ENCODE measurements around the gene TMEM14A. TPM values are rescaled to one million over a fixed set of nuclear protein-coding genes. Genes with fewer than 3 reads are reported as not detected.

The TMEM14A gene
- total and polyA plus RNA-seq, 3 donors from 2014 or later = 23.7 to 33.4 (median 27.4) TPM

GRCh38 chr6:52640916-52641315 lies 30.0 kb upstream of the TMEM14A start:
- Histone ChIP-seq H3K4me1 (no peaks in the 10 kb centered on the region), H3K27ac (no peak overlapping the region), H3K4me3 (no peak overlapping the region), H3K27me3 (no peaks in the 10 kb centered on the region), H3K36me3 (ENCODE audit: low read depth, missing control alignments) (no peaks in the 10 kb centered on the region), H3K9me3 (no peaks in the 10 kb centered on the region)
- DNase-seq = no peak
- intact Hi-C loops (cut with DNase I; ENCODE audit: low total_unique reads) = no loop called here
- WGBS, 2 donors = 87 to 88% methylated on average over 5 of the region's 5 CpGs
- TF ChIP-seq POLR2A (IDR thresholded peaks at IDR 0.05) (no peak), CTCF (IDR thresholded peaks at IDR 0.05) (no peak)

GRCh38 chr6:52641388-52641787 lies 29.5 kb upstream of the TMEM14A start:
- DNase-seq = no peak
- Histone ChIP-seq H3K36me3 (ENCODE audit: low read depth, missing control alignments) (no peaks in the 10 kb centered on the region), H3K9me3 (no peaks in the 10 kb centered on the region), H3K27ac (no peak overlapping the region), H3K27me3 (no peaks in the 10 kb centered on the region), H3K4me3 (no peak overlapping the region), H3K4me1 (no peaks in the 10 kb centered on the region)
- TF ChIP-seq CTCF (IDR thresholded peaks at IDR 0.05) (no peak), POLR2A (IDR thresholded peaks at IDR 0.05) (no peak)
- intact Hi-C loops (cut with DNase I; ENCODE audit: low total_unique reads) = no loop called here

GRCh38 chr6:52641826-52642225 lies 29.1 kb upstream of the TMEM14A start:
- TF ChIP-seq POLR2A (IDR thresholded peaks at IDR 0.05) (no peak), CTCF (IDR thresholded peaks at IDR 0.05) (no peak)
- no peaks in the 10 kb centered on the region for H3K27me3 ChIP-seq
- no peak overlapping the region for H3K4me3 ChIP-seq
- no peaks in the 10 kb centered on the region for H3K36me3 ChIP-seq (ENCODE audit: low read depth, missing control alignments)
- 50 to 51% methylated on average over 3 of the region's 3 CpGs for WGBS, 2 donors
- no peak overlapping the region for H3K27ac ChIP-seq
- H3K9me3 ChIP-seq = no peaks in the 10 kb centered on the region
- no peak for DNase-seq
- no peaks in the 10 kb centered on the region for H3K4me1 ChIP-seq
- intact Hi-C loops (cut with DNase I; ENCODE audit: low total_unique reads) = no loop called here

GRCh38 chr6:52642368-52642767 lies 28.5 kb upstream of the TMEM14A start:
- H3K36me3 ChIP-seq (ENCODE audit: low read depth, missing control alignments) = no peaks in the 10 kb centered on the region
- no peak for TF ChIP-seq CTCF (IDR thresholded peaks at IDR 0.05)
- TF ChIP-seq POLR2A (IDR thresholded peaks at IDR 0.05) = no peak
- no peaks in the 10 kb centered on the region for H3K9me3 ChIP-seq
- no peak overlapping the region for H3K4me3 ChIP-seq
- H3K4me1 ChIP-seq = no peaks in the 10 kb centered on the region
- WGBS, 2 donors = 74 to 76% methylated on average over 2 of the region's 2 CpGs
- no peaks in the 10 kb centered on the region for H3K27me3 ChIP-seq
- no peak overlapping the region for H3K27ac ChIP-seq
- intact Hi-C loops (cut with DNase I; ENCODE audit: low total_unique reads) = no loop called here
- DNase-seq = no peak

GRCh38 chr6:52643158-52643557 lies 27.8 kb upstream of the TMEM14A start:
- TF ChIP-seq POLR2A (IDR thresholded peaks at IDR 0.05) (no peak), CTCF (IDR thresholded peaks at IDR 0.05) (no peak)
- intact Hi-C loops (cut with DNase I; ENCODE audit: low total_unique reads) = no loop called here
- Histone ChIP-seq H3K4me3 (no peak overlapping the region), H3K4me1 (no peaks in the 10 kb centered on the region), H3K9me3 (no peaks in the 10 kb centered on the region), H3K27ac (no peak overlapping the region), H3K36me3 (ENCODE audit: low read depth, missing control alignments) (no peaks in the 10 kb centered on the region), H3K27me3 (no peaks in the 10 kb centered on the region)
- WGBS, 2 donors = 86 to 92% methylated on average over 3 of the region's 3 CpGs
- no peak for DNase-seq

Data from testis (tissue), 3 donors.